ENCODE data around the gene OR5B17.

- no peak for TF ChIP-seq POLR2A (IDR thresholded peaks at IDR 0.05; ENCODE audit: extremely low read depth, insufficient read length)
- no peak for TF ChIP-seq MYC (IDR thresholded peaks at IDR 0.05; ENCODE audit: low read depth, low read length)
Observed at GRCh38 chr11:58330861-58331260, 28.0 kb downstream of the OR5B17 start.

All from NB4 (cell line).